ENCODE data around the gene SAA1. TPM values are rescaled to one million over a fixed set of nuclear protein-coding genes. Genes with fewer than 3 reads are reported as not detected.
"Not testable (repeated sequence)": the region's sequence is repeated elsewhere in the genome, so short reads cannot be mapped to it uniquely, and the experiment has no call there.

Gene SAA1
- total RNA-seq, 2 experiments from 2014 or later: not detected

GRCh38 chr11:18267335-18268133, 1.5 kb downstream of the SAA1 start:
- POLR2A ChIA-PET, H3K27ac Mint-ChIP-seq, H3K9me3 Mint-ChIP-seq, H3K27me3 Mint-ChIP-seq, H3K4me3 Mint-ChIP-seq, DNase-seq, H3K36me3 Mint-ChIP-seq: not testable (repeated sequence)
- peak; percentile 53 for ATAC-seq (ENCODE audit: low read depth)
- H3K4me1 Mint-ChIP-seq: peaks cover 18% of the 10 kb centered on the region

GRCh38 chr11:18269252-18269651, 3.2 kb downstream of the SAA1 start:
- H3K4me3 Mint-ChIP-seq; DNase-seq; ATAC-seq (ENCODE audit: low read depth); POLR2A ChIA-PET; H3K27ac Mint-ChIP-seq; H3K36me3 Mint-ChIP-seq; H3K27me3 Mint-ChIP-seq; H3K9me3 Mint-ChIP-seq: not testable (repeated sequence)
- peaks cover 16% of the 10 kb centered on the region for H3K4me1 Mint-ChIP-seq

- POLR2A ChIA-PET: no interaction called here
- ATAC-seq (ENCODE audit: low read depth) (no peak), DNase-seq (no peak)
- Mint-ChIP-seq H3K27ac (no peak overlapping the region), H3K36me3 (peaks cover under 1% of the 10 kb centered on the region), H3K27me3 (peaks cover 6% of the 10 kb centered on the region), H3K4me3 (no peak overlapping the region), H3K4me1 (peaks cover 9% of the 10 kb centered on the region), H3K9me3 (no peaks in the 10 kb centered on the region)
Observed at GRCh38 chr11:18270102-18270501, 4.0 kb downstream of the SAA1 start.

- H3K27ac Mint-ChIP-seq: no peak overlapping the region
- no peak overlapping the region for H3K4me3 Mint-ChIP-seq
- no peak for DNase-seq
- peaks cover 7% of the 10 kb centered on the region for H3K4me1 Mint-ChIP-seq
- H3K9me3 Mint-ChIP-seq: peaks cover 2% of the 10 kb centered on the region
- peaks cover 2% of the 10 kb centered on the region for H3K27me3 Mint-ChIP-seq
- no peak for ATAC-seq (ENCODE audit: low read depth)
- H3K36me3 Mint-ChIP-seq: peaks cover 3% of the 10 kb centered on the region
- POLR2A ChIA-PET: no interaction called here
Observed at GRCh38 chr11:18271206-18271605, 5.1 kb downstream of the SAA1 start.

GRCh38 chr11:18277565-18278271, 11.7 kb downstream of the SAA1 start:
- Mint-ChIP-seq H3K4me3 (no peak overlapping the region), H3K9me3 (peaks cover 2% of the 10 kb centered on the region), H3K36me3 (peaks cover 19% of the 10 kb centered on the region), H3K4me1 (peaks cover 6% of the 10 kb centered on the region), H3K27ac (no peak overlapping the region), H3K27me3 (peaks cover under 1% of the 10 kb centered on the region)
- POLR2A ChIA-PET: no interaction called here
- DNase-seq (no peak), ATAC-seq (ENCODE audit: low read depth) (no peak)

- ATAC-seq (ENCODE audit: low read depth) (peak; percentile 58), DNase-seq (no peak)
- H3K36me3 Mint-ChIP-seq: peaks cover 22% of the 10 kb centered on the region
- POLR2A ChIA-PET: no interaction called here
- no peaks in the 10 kb centered on the region for H3K9me3 Mint-ChIP-seq
- H3K27me3 Mint-ChIP-seq: no peaks in the 10 kb centered on the region
- H3K4me3 Mint-ChIP-seq: peak overlapping the region; percentile 58
- peaks cover 6% of the 10 kb centered on the region for H3K4me1 Mint-ChIP-seq
- H3K27ac Mint-ChIP-seq: peak overlapping the region; percentile 63
Observed at GRCh38 chr11:18280438-18281045, 14.5 kb downstream of the SAA1 start.

GRCh38 chr11:18282626-18283025, 16.6 kb downstream of the SAA1 start:
- Mint-ChIP-seq H3K27me3 (no peaks in the 10 kb centered on the region), H3K4me1 (peaks cover 6% of the 10 kb centered on the region), H3K27ac (no peak overlapping the region), H3K9me3 (no peaks in the 10 kb centered on the region), H3K4me3 (no peak overlapping the region), H3K36me3 (peaks cover 31% of the 10 kb centered on the region)
- DNase-seq: no peak
- ATAC-seq (ENCODE audit: low read depth): no peak
- POLR2A ChIA-PET: no interaction called here

- no peak for ATAC-seq (ENCODE audit: low read depth)
- Mint-ChIP-seq H3K36me3 (peaks cover 31% of the 10 kb centered on the region), H3K27me3 (no peaks in the 10 kb centered on the region), H3K9me3 (no peaks in the 10 kb centered on the region), H3K4me1 (no peaks in the 10 kb centered on the region), H3K4me3 (no peak overlapping the region), H3K27ac (no peak overlapping the region)
- no peak for DNase-seq
- POLR2A ChIA-PET: no interaction called here
Observed at GRCh38 chr11:18285841-18286240, 19.8 kb downstream of the SAA1 start.

- H3K27ac Mint-ChIP-seq: no peak overlapping the region
- H3K9me3 Mint-ChIP-seq: no peaks in the 10 kb centered on the region
- no peaks in the 10 kb centered on the region for H3K27me3 Mint-ChIP-seq
- POLR2A ChIA-PET: no interaction called here
- H3K4me3 Mint-ChIP-seq: no peak overlapping the region
- DNase-seq (no peak), ATAC-seq (ENCODE audit: low read depth) (no peak)
- H3K36me3 Mint-ChIP-seq: peaks cover 34% of the 10 kb centered on the region
- no peaks in the 10 kb centered on the region for H3K4me1 Mint-ChIP-seq
Observed at GRCh38 chr11:18288911-18289310, 22.8 kb downstream of the SAA1 start.

GRCh38 chr11:18294862-18295261, 28.8 kb downstream of the SAA1 start:
- H3K4me3 Mint-ChIP-seq: no peak overlapping the region
- H3K36me3 Mint-ChIP-seq: peaks cover 42% of the 10 kb centered on the region
- H3K9me3 Mint-ChIP-seq: no peaks in the 10 kb centered on the region
- DNase-seq (no peak), ATAC-seq (ENCODE audit: low read depth) (no peak)
- no peaks in the 10 kb centered on the region for H3K4me1 Mint-ChIP-seq
- POLR2A ChIA-PET: interaction anchor here (0.8 to 0.9 kb wide), 2 partner anchors 99 to 102 kb away, joined by 3 read pairs; partner anchors contain the start of gene LDHA
- no peaks in the 10 kb centered on the region for H3K27me3 Mint-ChIP-seq
- H3K27ac Mint-ChIP-seq: no peak overlapping the region

GRCh38 chr11:18295316-18295715, 29.3 kb downstream of the SAA1 start:
- Mint-ChIP-seq H3K27me3 (no peaks in the 10 kb centered on the region), H3K27ac (no peak overlapping the region), H3K9me3 (no peaks in the 10 kb centered on the region), H3K36me3 (peaks cover 37% of the 10 kb centered on the region), H3K4me1 (no peaks in the 10 kb centered on the region), H3K4me3 (no peak overlapping the region)
- DNase-seq (no peak), ATAC-seq (ENCODE audit: low read depth) (no peak)
- POLR2A ChIA-PET: interaction anchor here (0.6 to 0.9 kb wide), 2 partner anchors 10 to 99 kb away, joined by 3 read pairs; partner anchors contain the start of gene LDHA

- no peaks in the 10 kb centered on the region for H3K27me3 Mint-ChIP-seq
- no peak overlapping the region for H3K27ac Mint-ChIP-seq
- ATAC-seq (ENCODE audit: low read depth) (no peak), DNase-seq (no peak)
- peaks cover 27% of the 10 kb centered on the region for H3K36me3 Mint-ChIP-seq
- H3K9me3 Mint-ChIP-seq: no peaks in the 10 kb centered on the region
- POLR2A ChIA-PET: interaction anchor here (1.4 kb wide), 1 partner anchor 22 kb away, joined by 3 read pairs; the partner anchor contains the start of genes GTF2H1 and HPS5
- H3K4me1 Mint-ChIP-seq: no peaks in the 10 kb centered on the region
- H3K4me3 Mint-ChIP-seq: no peak overlapping the region
Observed at GRCh38 chr11:18299721-18300120, 33.7 kb downstream of the SAA1 start.

- Mint-ChIP-seq H3K36me3 (peaks cover 16% of the 10 kb centered on the region), H3K4me1 (no peaks in the 10 kb centered on the region), H3K27me3 (no peaks in the 10 kb centered on the region), H3K27ac (no peak overlapping the region), H3K4me3 (no peak overlapping the region), H3K9me3 (no peaks in the 10 kb centered on the region)
- no peak for DNase-seq
- POLR2A ChIA-PET: interaction anchor here (0.8 kb wide), 1 partner anchor 9 kb away, joined by 3 read pairs; no protein-coding TSS in a partner anchor
- no peak for ATAC-seq (ENCODE audit: low read depth)
Observed at GRCh38 chr11:18304745-18305144, 38.7 kb downstream of the SAA1 start.
